Measurements from ENCODE around the gene SLC26A6.

The SLC26A6 gene

GRCh38 chr3:48630833-48631232 is 4.4 kb downstream of the SLC26A6 start:
- no peak for DNase-seq

- no peak for DNase-seq
Observed at GRCh38 chr3:48630407-48630806, 4.9 kb downstream of the SLC26A6 start.

GRCh38 chr3:48629894-48630293 is 5.4 kb downstream of the SLC26A6 start:
- DNase-seq, result no peak

GRCh38 chr3:48628277-48629017 is 6.8 kb downstream of the SLC26A6 start:
- no peak for DNase-seq

- DNase-seq, result no peak
Observed at GRCh38 chr3:48625600-48625999, 9.7 kb downstream of the SLC26A6 start.

- no peak for DNase-seq
Observed at GRCh38 chr3:48624767-48625166, 10.5 kb downstream of the SLC26A6 start.

- no peak for DNase-seq
Observed at GRCh38 chr3:48623851-48624547, 11.3 kb downstream of the SLC26A6 start.

- DNase-seq, result no peak
Observed at GRCh38 chr3:48621461-48621869, 13.8 kb downstream of the SLC26A6 start, which contains the start of gene TMEM89. TSS of gene TMEM89 (minus strand) at chr3:48621769. CDS start at chr3:48621756, 13 bp downstream.

- no peak for DNase-seq
Observed at GRCh38 chr3:48619541-48620524, 15.4 kb downstream of the SLC26A6 start.

GRCh38 chr3:48617559-48617958 is 17.7 kb downstream of the SLC26A6 start:
- DNase-seq, result no peak

- peak; percentile 57 for DNase-seq
Observed at GRCh38 chr3:48614044-48614443, 21.2 kb downstream of the SLC26A6 start.

- no peak for DNase-seq
Observed at GRCh38 chr3:48612309-48612708, 23.0 kb downstream of the SLC26A6 start.

- peak; percentile 89 for DNase-seq
Observed at GRCh38 chr3:48609088-48610005, 25.9 kb downstream of the SLC26A6 start, which contains the start of gene UQCRC1. TSS of gene UQCRC1 (minus strand) at chr3:48609646. CDS start at chr3:48609620, 26 bp downstream.

- DNase-seq, result peak; percentile 14
Observed at GRCh38 chr3:48607519-48607918, 27.7 kb downstream of the SLC26A6 start.

GRCh38 chr3:48601622-48601994 is 33.7 kb downstream of the SLC26A6 start:
- DNase-seq, result no peak

- no peak for DNase-seq
Observed at GRCh38 chr3:48600711-48601621, 34.3 kb downstream of the SLC26A6 start.

- DNase-seq, result no peak
Observed at GRCh38 chr3:48599509-48600285, 35.6 kb downstream of the SLC26A6 start.

- DNase-seq, result no peak
Observed at GRCh38 chr3:48599077-48599501, 36.2 kb downstream of the SLC26A6 start.

- peak; percentile 97 for DNase-seq
Observed at GRCh38 chr3:48598323-48599076, 36.8 kb downstream of the SLC26A6 start.
